Cerebellar cortex (tissue), 1 donor: ENCODE results near the gene FEV.

ENCODE experiments used
- DNase-seq: peaks from one replicate; pipeline ENCODE4 v3.0.0-alpha.2; 2015; ENCODE audit warnings: low spot score

Gene FEV

GRCh38 chr2:218993345-218994315, 8.6 kb upstream of the FEV start, which contains the start of gene CRYBA2:
Gene CRYBA2 (minus strand): TSS chr2:218993422. CDS start chr2:218993176, 246 bp downstream.
- DNase-seq = no peak

DNA sequence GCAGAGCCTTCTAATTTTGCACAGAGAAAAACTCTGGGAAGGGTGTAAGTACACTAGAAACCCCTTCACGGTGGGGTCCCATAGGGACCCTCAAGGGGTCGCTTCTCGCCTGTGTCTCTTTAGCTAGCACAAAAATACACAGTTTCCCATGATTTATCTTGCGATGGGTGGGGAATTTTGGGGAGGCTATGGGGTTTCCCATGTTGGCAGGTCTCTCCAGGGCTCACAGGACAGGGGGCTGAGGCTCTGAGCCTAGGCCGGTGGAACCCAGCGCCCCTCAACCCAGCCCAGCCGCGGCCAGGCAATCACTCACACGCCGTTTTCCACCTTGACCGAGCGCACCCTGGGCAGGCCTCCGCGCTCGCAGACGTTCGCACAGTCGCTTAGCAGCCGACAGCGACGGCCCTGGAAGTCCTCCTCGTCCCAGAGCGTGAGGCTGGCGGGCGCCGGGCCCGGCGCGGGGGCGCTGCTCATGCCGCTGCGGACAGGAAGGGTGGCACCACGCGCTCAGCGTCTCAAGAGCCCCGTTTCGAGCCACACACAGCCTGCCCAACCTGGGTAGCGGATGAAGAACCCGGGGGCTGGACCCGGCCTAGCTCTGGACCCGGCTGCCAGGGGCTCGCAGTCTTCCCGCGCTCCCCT, 7.8 kb upstream of the FEV start:
- DNase-seq = no peak

GRCh38 chr2:218992196-218992595, 7.2 kb upstream of the FEV start:
- no peak for DNase-seq

GRCh38 chr2:218991674-218992168, 6.7 kb upstream of the FEV start:
- DNase-seq = no peak

DNA sequence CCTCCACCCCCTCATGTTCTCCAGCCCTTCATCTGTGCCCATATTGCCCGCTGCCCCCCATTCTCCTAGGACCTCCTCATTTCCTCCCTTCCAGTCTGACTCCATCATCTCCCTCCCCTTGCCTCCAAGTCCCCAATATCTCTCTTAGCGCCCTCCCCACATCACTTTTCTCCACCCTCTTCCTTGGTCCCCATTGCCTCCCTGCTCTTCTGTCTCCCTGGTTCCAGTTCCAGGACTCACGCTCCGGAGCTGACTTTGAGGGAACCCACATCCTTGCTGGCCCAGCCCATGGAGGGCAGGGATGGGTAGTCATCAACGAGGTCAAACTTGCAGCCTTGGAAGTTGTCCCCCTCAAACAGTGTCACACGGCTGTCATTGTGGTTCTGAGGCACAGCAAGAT, 5.6 kb upstream of the FEV start:
- no peak for DNase-seq

DNA sequence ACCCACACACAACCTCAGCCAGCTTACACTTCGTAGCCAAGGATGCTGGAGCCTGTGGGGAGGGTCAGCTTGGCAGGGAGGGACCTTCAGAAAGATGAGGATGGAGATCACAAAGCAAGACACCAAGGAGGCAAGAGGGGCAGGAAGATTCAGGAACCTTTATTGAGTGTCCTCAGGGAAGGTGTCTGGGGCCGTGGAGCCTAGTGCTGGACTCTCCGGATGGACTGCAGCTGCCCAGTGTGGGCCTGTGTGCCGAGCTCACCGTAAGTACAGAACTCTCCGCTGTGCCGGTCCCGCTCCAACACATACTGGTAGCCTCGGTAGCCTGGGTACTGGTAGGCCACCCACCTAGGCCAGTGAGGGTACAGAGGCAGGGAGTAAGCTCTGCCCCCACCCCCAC, 5.1 kb upstream of the FEV start:
- no peak for DNase-seq

GRCh38 chr2:218988650-218989049, 3.7 kb upstream of the FEV start:
- DNase-seq = no peak

- DNase-seq = no peak
Measured at GRCh38 chr2:218988164-218988563, 3.2 kb upstream of the FEV start.

DNA sequence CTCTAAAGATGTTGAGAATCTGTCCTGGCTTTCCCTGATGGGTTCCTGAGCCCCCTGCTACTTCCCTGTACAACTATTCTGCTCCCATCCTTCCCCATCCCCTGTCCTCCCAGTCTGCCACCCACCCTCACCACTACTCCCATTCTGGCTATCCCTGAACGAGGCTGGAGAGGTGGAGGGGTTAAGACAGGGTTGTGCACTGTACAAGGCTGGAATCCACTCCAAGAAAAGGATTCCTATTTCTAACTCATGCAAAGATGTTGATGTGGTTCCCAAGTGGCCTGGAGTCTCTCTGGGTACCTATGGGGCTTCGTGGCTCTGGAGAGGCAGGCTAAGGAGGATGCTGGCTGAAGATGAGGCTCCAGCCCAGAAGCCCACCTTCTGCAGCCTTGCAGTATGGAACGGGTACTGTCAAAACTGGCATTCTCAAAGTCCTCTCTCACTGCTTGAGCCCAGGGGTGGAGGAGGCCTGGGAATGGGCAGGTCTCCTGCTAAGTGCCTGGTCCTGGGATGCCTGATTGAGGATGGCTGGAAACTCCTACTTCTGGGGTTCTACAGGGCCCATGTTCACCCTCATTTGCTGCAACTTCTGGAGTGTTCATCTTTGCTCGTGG, 1.3 kb upstream of the FEV start:
- no peak for DNase-seq

DNA sequence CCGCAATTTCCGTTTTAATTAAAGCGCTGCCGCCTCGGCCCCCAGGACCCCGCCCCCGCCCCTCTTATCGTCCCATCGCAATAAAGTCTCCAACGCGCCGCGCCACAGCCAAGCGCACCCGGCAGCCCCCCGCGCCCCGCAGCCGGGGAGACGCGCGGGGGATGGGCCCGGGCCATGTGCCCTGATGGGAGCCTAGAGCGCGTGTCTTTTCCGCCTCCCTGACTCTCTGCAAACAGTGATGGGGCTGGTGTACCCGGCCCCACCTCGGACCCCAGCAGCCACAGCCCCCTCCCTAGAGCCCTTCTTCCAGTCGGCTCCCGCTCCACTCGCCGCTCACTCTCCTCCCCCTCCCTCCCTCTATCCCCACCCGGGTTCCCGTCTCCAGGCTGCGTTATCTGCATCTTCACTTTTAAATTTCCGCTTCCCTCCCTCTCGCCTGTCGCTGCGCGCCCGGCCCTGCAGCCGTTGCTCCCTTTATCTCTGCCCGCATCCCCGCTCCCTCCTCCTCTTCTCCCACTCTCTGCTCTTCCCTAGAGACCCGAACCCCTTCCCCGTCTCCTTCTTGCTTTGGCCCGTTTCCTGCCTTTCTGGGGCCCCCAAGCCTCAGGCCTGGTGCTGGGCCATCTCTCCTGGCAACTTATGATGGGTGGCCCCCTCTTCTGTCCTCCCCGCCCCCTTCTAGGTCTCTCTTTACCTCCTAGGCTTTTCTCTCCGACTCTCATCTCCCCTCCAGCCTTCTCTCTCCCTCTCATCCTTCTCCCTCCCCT, 524 bp upstream of the FEV start:
- no peak for DNase-seq

GRCh38 chr2:218984239-218985020, 554 bp downstream of the FEV start:
- DNase-seq = no peak

- DNase-seq = no peak
Measured at GRCh38 chr2:218983934-218984238, 1.1 kb downstream of the FEV start.

GRCh38 chr2:218983263-218983933, 1.6 kb downstream of the FEV start:
- no peak for DNase-seq

DNA sequence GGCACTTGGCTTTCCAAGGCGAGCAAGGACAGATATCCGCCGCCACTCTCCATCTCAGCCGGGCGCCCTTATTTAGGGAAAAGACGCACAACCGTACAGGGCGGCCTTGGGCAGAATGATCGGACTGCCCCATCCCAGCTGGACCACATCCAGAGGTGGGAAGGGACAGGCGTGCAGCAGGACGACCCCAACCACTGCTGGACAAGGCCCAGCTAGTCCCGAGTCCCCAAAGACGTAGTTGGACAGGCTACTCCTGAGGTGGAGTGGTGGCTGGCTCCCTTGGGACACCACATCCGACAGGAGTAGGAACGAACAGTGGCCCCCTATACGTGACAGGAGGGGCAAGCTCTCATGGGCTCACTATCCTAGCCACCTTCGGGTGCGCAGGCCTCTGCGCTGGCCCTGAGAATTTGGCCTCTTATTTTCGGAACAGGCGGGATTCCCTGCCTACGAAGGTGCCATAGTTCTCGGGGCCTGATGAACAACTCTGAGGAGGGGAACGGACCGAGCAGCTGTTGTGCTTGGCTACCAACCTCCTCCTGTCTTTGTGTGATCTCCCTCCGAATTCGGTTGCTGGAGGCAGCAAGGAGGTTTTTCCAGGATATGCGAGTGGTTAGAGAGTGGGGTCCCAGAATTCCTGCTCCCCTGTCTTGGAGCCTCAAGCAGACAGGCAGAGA, 2.3 kb downstream of the FEV start:
- no peak for DNase-seq

GRCh38 chr2:218981881-218982585, 3.0 kb downstream of the FEV start:
- no peak for DNase-seq

DNA sequence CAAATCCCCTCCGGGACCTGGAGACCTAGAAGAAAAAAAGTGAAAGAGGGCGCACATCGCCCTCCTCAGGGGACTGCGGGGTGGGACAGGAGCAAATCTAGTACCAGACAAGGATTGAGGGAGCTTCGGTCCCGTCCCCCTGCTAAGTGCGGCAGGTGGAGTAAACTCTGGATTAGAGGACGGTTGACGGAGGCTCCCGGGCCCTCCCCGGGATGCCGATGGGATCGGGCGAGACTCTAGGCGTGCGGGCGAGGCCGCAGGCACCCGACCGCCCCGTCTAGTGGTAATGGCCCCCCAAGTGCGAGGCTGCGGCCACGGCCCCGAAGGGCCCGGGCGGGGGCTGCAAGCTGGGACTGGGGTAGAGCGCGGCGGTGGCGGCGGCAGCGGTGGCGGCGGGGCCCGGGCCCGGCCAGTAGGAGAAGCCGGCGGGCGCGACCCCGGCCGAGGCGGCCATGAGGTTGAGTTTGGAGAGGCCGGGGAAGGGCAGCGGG, 3.5 kb downstream of the FEV start:
- no peak for DNase-seq

GRCh38 chr2:218980735-218981389, 4.1 kb downstream of the FEV start:
- DNase-seq = no peak

DNA sequence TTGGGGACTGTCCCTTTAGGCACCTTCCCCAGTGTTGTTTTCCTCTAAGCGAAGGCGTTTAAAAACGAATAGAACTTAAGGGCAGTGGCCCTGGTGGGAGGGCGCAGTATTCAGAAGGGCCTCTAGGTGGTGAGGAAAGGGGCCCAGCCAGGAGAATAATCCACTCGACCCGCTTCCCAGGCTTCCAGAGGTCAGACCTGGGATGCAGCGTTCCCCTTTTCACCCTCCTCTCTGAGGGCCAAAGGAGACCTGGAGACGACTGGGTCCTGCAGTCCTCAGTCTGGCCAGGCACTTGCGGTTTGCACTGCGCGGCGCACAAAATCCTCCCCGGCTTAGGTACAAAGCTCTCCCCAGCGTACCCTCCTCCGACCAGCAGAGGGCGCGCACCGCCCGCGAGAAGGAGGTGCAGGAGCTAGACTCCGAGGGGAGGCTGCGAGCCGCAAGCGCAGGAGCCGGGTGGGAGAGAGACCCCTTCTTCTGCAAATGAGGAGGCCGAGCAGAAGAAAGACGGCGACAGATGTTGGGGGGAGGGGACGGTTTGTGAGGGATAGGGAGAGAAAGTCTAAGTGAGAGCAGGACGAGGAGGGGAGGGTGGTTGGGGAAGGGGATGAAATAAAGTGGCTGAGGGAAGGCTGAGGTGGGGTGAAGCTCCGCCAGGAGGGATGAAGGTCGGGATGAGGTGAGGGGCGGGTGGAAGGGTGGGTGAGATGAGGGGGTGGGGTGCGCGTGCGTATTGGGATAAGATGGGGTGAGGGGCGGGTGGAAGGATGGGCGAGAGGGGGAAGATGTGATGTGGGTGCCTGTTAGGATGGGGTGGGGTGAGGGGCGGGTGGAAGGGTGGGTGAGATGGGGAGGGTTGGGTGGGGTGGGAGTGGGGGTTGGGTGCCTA, 4.9 kb downstream of the FEV start:
- peak; percentile 82 for DNase-seq
